ENCODE measurements around the gene RHOBTB1.

The RHOBTB1 gene

DNA sequence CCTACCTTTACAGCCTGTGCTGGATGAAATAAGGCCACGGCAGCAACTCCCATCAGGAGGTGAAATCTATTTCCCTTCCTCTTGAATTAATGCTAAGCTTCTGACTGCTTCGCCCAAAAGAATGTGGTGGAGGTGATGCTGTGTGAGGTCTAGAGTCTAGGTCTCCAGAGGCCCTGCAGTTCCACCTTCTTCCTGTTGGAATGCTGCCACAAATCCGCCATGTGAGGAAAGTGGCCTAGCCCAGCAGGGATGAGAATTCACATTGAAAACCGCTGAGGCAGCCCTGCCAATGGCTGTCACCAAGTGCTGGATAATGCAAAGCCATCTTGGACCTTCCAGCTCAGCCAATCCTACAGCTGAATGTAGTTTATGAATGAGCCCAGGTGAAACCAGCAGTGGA, 28.0 kb downstream of the RHOBTB1 start:
- CTCF ChIA-PET, result interaction anchor here (0.6 to 0.8 kb wide), 2 partner anchors 72 to 77 kb away, joined by 3 to 4 read pairs; no protein-coding TSS in a partner anchor

DNA sequence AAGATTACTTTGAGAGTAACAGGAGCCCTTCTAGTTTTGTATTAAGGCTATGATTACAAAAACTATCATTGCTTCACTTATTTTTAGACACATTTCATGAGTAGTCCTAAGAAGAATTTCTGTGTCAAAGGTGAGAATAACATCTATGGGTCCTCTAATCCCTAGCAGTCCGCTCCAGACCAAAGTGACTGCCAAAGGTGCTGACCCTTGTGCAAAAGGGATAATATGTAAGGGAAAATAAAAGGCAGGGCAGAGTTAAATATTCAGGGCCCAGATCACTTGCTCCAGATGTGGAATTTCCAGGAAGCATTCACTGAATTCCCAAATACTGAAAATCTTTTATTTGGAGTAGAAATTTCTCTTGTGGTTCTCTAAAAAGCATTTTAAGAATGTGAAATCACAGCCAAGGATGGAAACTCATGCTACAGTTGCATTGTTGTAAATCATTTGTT, 29.3 kb downstream of the RHOBTB1 start:
- TF ChIP-seq ZNF549 (tag by site-specific recombination; IDR thresholded peaks at IDR 0.05), result no peak
- CTCF ChIA-PET, result no interaction called here
- Histone ChIP-seq H3K36me3 (ENCODE audit: control insufficient read depth in 2 of 2, insufficient read depth in 1 of 2, low read length in 2 of 2) (peaks cover 0 to 16% of the 10 kb centered on the region in 2 experiments; a peak in 1 of 3 replicates), H3K9me3 (ENCODE audit: control insufficient read depth, insufficient read depth, low read depth, low read length) (no peaks in the 10 kb centered on the region), H3K27ac (ENCODE audit: extremely low read depth, low read depth, low read length) (no peak overlapping the region), H3K4me1 (ENCODE audit: control insufficient read depth, insufficient read depth, low read length) (no peaks in the 10 kb centered on the region), H3K4me3 (ENCODE audit: low read depth, low read length) (no peak overlapping the region)
- POLR2A ChIA-PET, result no interaction called here

More for the DNA sequence above, 28.0 kb downstream of the RHOBTB1 start:
- no peaks in the 10 kb centered on the region for H3K9me3 ChIP-seq (ENCODE audit: control insufficient read depth, insufficient read depth, low read depth, low read length)
- no peak overlapping the region for H3K4me3 ChIP-seq (ENCODE audit: low read depth, low read length)
- H3K36me3 ChIP-seq (ENCODE audit: control insufficient read depth in 2 of 2, insufficient read depth in 1 of 2, low read length in 2 of 2), result peaks cover 0 to 8% of the 10 kb centered on the region in 2 experiments; a peak in 1 of 3 replicates
- no peaks in the 10 kb centered on the region for H3K4me1 ChIP-seq (ENCODE audit: control insufficient read depth, insufficient read depth, low read length)
- no peak overlapping the region for H3K27ac ChIP-seq (ENCODE audit: extremely low read depth, low read depth, low read length)
- no peak for TF ChIP-seq ZNF341 (tag by site-specific recombination; IDR thresholded peaks at IDR 0.05; ENCODE audit: low read depth)
- no peak for TF ChIP-seq ZNF654 (tag by site-specific recombination; IDR thresholded peaks at IDR 0.05; ENCODE audit: low read depth)
- no peak for TF ChIP-seq ZNF580 (tag by site-specific recombination; IDR thresholded peaks at IDR 0.05)
- TF ChIP-seq, protein P1, sequence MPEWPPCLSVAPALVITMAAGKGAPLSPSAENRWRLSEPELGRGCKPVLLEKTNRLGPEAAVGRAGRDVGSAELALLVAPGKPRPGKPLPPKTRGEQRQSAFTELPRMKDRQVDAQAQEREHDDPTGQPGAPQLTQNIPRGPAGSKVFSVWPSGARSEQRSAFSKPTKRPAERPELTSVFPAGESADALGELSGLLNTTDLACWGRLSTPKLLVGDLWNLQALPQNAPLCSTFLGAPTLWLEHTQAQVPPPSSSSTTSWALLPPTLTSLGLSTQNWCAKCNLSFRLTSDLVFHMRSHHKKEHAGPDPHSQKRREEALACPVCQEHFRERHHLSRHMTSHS (tag by site-specific recombination; IDR thresholded peaks at IDR 0.05), result no peak
- no peak for TF ChIP-seq ZNF677 (tag by site-specific recombination; IDR thresholded peaks at IDR 0.05)
- TF ChIP-seq ZNF157 (tag by site-specific recombination; IDR thresholded peaks at IDR 0.05), result no peak
- TF ChIP-seq ZNF174 (tag by site-specific recombination; IDR thresholded peaks at IDR 0.05), result no peak
- no peak for TF ChIP-seq ZNF544 (tag by site-specific recombination; IDR thresholded peaks at IDR 0.05)
- TF ChIP-seq ZNF510 (tag by site-specific recombination; IDR thresholded peaks at IDR 0.05; ENCODE audit: insufficient replicate concordance), result no peak
- TF ChIP-seq AEBP2 (tag by site-specific recombination; IDR thresholded peaks at IDR 0.05; ENCODE audit: borderline replicate concordance), result no peak
- no peak for TF ChIP-seq ZNF514 (tag by site-specific recombination; IDR thresholded peaks at IDR 0.05)
- no peak for TF ChIP-seq ZNF76 (tag by site-specific recombination; IDR thresholded peaks at IDR 0.05; ENCODE audit: borderline replicate concordance, low read depth)
- no peak for TF ChIP-seq ZNF621 (tag by site-specific recombination; IDR thresholded peaks at IDR 0.05)
- POLR2A ChIA-PET, result no interaction called here

DNA sequence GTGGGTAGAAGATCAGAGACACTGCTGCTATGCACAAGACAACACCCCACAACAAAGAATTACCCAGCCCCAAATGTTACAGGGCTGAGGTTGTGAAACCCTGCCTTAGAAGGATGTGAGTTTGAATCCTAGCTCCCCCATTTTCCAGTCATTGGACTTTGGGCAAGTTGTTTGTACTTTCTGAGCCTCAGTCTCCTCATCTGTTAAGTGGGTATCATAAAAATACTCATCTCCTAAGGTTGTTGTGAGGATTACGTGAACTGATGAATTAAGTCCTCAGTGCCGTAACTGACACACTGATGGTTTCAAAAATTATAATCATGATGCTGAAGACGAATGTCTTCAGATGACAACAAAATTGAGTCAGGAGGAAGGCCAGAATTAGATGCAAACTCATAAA, 30.3 kb downstream of the RHOBTB1 start:
- Histone ChIP-seq H3K4me3 (ENCODE audit: low read depth, low read length) (no peak overlapping the region), H3K9me3 (ENCODE audit: control insufficient read depth, insufficient read depth, low read depth, low read length) (no peaks in the 10 kb centered on the region), H3K36me3 (ENCODE audit: control insufficient read depth in 2 of 2, insufficient read depth in 1 of 2, low read length in 2 of 2) (peaks cover 0 to 19% of the 10 kb centered on the region in 2 experiments; a peak in 1 of 3 replicates), H3K4me1 (ENCODE audit: control insufficient read depth, insufficient read depth, low read length) (no peaks in the 10 kb centered on the region), H3K27ac (ENCODE audit: extremely low read depth, low read depth, low read length) (no peak overlapping the region)
- no peak for TF ChIP-seq ZSCAN16 (tag by site-specific recombination; IDR thresholded peaks at IDR 0.05)
- ChIA-PET CTCF (no interaction called here), POLR2A (no interaction called here)

DNA sequence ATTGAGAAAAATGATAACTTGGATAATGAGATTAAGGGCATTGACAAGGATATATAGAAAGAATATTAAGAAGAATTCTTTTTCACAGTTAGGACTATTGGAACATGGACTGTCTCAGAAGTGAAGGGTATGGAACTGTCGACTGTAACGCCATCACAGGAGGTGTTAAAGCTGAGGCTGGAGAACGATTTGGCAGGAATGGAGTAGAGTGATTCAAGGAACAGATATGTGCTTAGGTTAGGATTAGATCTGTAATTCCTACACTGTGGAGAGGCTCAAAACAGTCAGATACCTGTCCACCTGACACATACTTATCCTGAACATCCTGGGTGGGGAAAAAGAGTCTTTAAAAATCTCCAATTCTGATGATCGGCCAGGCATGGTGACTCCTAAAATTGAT, 30.9 kb downstream of the RHOBTB1 start:
- no peaks in the 10 kb centered on the region for H3K9me3 ChIP-seq (ENCODE audit: control insufficient read depth, insufficient read depth, low read depth, low read length)
- POLR2A ChIA-PET, result no interaction called here
- no peak overlapping the region for H3K4me3 ChIP-seq (ENCODE audit: low read depth, low read length)
- CTCF ChIA-PET, result no interaction called here
- H3K4me1 ChIP-seq (ENCODE audit: control insufficient read depth, insufficient read depth, low read length), result no peaks in the 10 kb centered on the region
- TF ChIP-seq IKZF3 (tag by site-specific recombination; IDR thresholded peaks at IDR 0.05) (no peak), ZNF776 (tag by site-specific recombination; IDR thresholded peaks at IDR 0.05; ENCODE audit: borderline replicate concordance) (no peak), WT1 (tag by site-specific recombination; IDR thresholded peaks at IDR 0.05) (no peak), ZBTB1 (tag by site-specific recombination; IDR thresholded peaks at IDR 0.05) (no peak), ZNF184 (tag by site-specific recombination; IDR thresholded peaks at IDR 0.05) (no peak), ZNF621 (tag by site-specific recombination; IDR thresholded peaks at IDR 0.05) (no peak)
- peaks cover 0 to 20% of the 10 kb centered on the region in 2 experiments; a peak in 1 of 3 replicates for H3K36me3 ChIP-seq (ENCODE audit: control insufficient read depth in 2 of 2, insufficient read depth in 1 of 2, low read length in 2 of 2)
- no peak overlapping the region for H3K27ac ChIP-seq (ENCODE audit: extremely low read depth, low read depth, low read length)

All from HEK293 (cell line).